Stimulated activated CD8-positive, alpha-beta memory T cell treated with anti-CD3 and anti-CD28 coated beads, Interleukin-15, amount 100 ng/mL, for 4 hours (primary cell): ENCODE data around the gene TGM5.
"Not testable (repeated sequence)": the region's sequence is repeated elsewhere in the genome, so short reads cannot be mapped to it uniquely, and the experiment has no call there.

Source experiments
- DNase-seq, 2 donors: peaks; one replicate each; pipeline ENCODE4 v3.0.0-alpha.2; 2020; ENCODE audit warnings: low read depth in 2 of 2

TGM5 gene

GRCh38 chr15:43249236-43249635 is 17.5 kb downstream of the TGM5 start:
- no peak for DNase-seq

GRCh38 chr15:43246261-43246774 is 20.4 kb downstream of the TGM5 start:
- DNase-seq = no peak

GRCh38 chr15:43244092-43244491 is 22.6 kb downstream of the TGM5 start:
- no peak for DNase-seq

GRCh38 chr15:43243020-43243645 is 23.6 kb downstream of the TGM5 start:
- no peak for DNase-seq

- DNase-seq = no peak
Observed at GRCh38 chr15:43242616-43243015, 24.1 kb downstream of the TGM5 start.

GRCh38 chr15:43241100-43241499 is 25.6 kb downstream of the TGM5 start:
- no peak for DNase-seq

GRCh38 chr15:43239732-43240491 is 26.8 kb downstream of the TGM5 start:
- DNase-seq = no peak

- no peak for DNase-seq
Observed at GRCh38 chr15:43238671-43239131, 28.0 kb downstream of the TGM5 start.

- DNase-seq = no peak
Observed at GRCh38 chr15:43237842-43238470, 28.8 kb downstream of the TGM5 start.

- no peak for DNase-seq
Observed at GRCh38 chr15:43235536-43235935, 31.2 kb downstream of the TGM5 start.

GRCh38 chr15:43232289-43232874 is 34.3 kb downstream of the TGM5 start:
- DNase-seq = no peak

GRCh38 chr15:43230640-43231115 is 36.0 kb downstream of the TGM5 start:
- no peak for DNase-seq

- no peak for DNase-seq
Observed at GRCh38 chr15:43229977-43230376, 36.8 kb downstream of the TGM5 start.

- DNase-seq = no peak
Observed at GRCh38 chr15:43226436-43227305, 40.1 kb downstream of the TGM5 start.

- not testable (repeated sequence) for DNase-seq
Observed at GRCh38 chr15:43225950-43226255, 40.8 kb downstream of the TGM5 start.

GRCh38 chr15:43225201-43225949 is 41.4 kb downstream of the TGM5 start:
- peak in 1 of 2 donors; percentile 6 for DNase-seq

GRCh38 chr15:43221422-43221821 is 45.3 kb downstream of the TGM5 start:
- no peak for DNase-seq

GRCh38 chr15:43220991-43221403 is 45.7 kb downstream of the TGM5 start, which contains the start of gene EPB42:
TSS of gene EPB42 (minus strand) at chr15:43221018. CDS start at chr15:43220825, 193 bp downstream.
- DNase-seq = no peak

GRCh38 chr15:43219929-43220928 is 46.5 kb downstream of the TGM5 start:
- DNase-seq = no peak
